ENCODE measurements around the gene LGALS7B. TPM values are rescaled to one million over a fixed set of nuclear protein-coding genes. Genes with fewer than 3 reads are reported as not detected.
A peak's percentile ranks its signal among the peaks of the same experiment; 100 is the strongest.

LGALS7B gene
- total and polyA plus RNA-seq, 2 of the 8 experiments (the other 6 are each of a cell fraction or from before 2014, with no cell fraction given), result 3.6 TPM; not detected in 1

DNA sequence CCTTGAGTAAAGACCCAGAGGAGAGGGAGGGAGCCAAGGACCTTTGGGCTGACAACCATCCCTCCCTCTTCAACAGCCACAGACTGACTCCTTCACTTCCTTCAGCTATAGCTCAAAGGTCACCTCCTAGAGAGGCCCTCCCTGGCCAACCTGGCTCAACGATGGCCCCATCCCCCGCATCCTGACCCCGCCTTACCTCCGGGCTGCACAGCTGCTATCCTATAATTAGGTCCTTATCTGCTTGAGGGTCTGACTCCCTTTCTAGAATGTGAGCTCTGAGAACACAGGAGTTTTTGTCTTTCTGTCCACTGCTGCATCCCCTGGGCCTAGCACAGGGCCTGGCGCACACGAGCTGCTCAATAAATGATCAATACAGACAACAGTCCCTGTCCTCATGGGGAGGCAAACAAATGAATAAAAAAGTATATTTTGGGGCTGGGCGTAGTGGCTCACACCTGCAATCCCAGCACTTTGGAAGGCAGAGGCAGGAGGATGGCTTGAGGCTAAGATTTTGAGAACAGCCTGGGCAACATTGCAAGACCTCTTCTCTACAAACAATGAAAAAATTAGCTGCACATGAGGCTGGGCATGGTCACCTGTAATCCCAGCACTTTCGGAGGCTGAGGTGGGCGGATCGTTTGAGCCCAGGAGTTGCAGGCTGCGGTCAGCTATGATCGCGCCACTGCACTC is 30.4 kb downstream of the LGALS7B start:
- H3K4me3 ChIP-seq (ENCODE audit: extremely low read depth in 1 of 4, insufficient read depth in 2 of 4, low read depth in 3 of 4, low read length in 4 of 4), result no peak overlapping the region
- no peak overlapping the region for H2BK20ac ChIP-seq (ENCODE audit: low read length)
- H3K14ac ChIP-seq (ENCODE audit: insufficient read length), result no peak overlapping the region
- no peak overlapping the region for H2BK12ac ChIP-seq (ENCODE audit: low read depth, low read length)
- no peak overlapping the region for H3K4ac ChIP-seq (replicated peaks; ENCODE audit: insufficient read length, low read depth, low read length)
- DNase-seq (ENCODE audit: low read depth in 1 of 2, low spot score in 2 of 2) (no peak), FAIRE-seq (no peak)
- H3K27ac ChIP-seq (ENCODE audit: low read depth, low read length), result no peak overlapping the region
- H4K8ac ChIP-seq (ENCODE audit: extremely low read depth, insufficient read depth, low read length), result peak overlapping the region; percentile 64
- H2BK120ac ChIP-seq (replicated peaks; ENCODE audit: low read depth, low read length), result no peak overlapping the region
- no peak overlapping the region for H3K4me2 ChIP-seq (ENCODE audit: insufficient read depth in 1 of 2, low read depth in 2 of 2, low read length in 2 of 2)
- H3K36me3 ChIP-seq (ENCODE audit: control insufficient read depth in 2 of 4, insufficient read depth in 4 of 4, low read length in 3 of 4), result peaks cover 0 to 28% (median 11%) of the 10 kb centered on the region in 4 experiments; a peak in 5 of 8 replicates
- no peak overlapping the region for H3K56ac ChIP-seq (replicated peaks; ENCODE audit: insufficient read length, low read depth, low read length)
- no peak overlapping the region for H2BK15ac ChIP-seq (ENCODE audit: low read length)
- H3K18ac ChIP-seq (ENCODE audit: extremely low read depth, low read length), result no peak overlapping the region
- H4K20me1 ChIP-seq (replicated peaks in 1 of 2; ENCODE audit: control insufficient read depth in 1 of 2, insufficient read depth in 2 of 2, low read length in 2 of 2), result peaks cover 2 to 5% of the 10 kb centered on the region in 2 experiments
- 95% methylated on average over 13 of the region's 13 CpGs; no CpG with 5 or more reads in 1 of the 2 experiments for WGBS, 2 experiments (ENCODE audit: extremely low coverage in 1 of 2, insufficient coverage in 1 of 2, insufficient read length in 1 of 2, insufficient replicate concordance in 2 of 2, low coverage in 1 of 2, low lambda C conversion rate in 2 of 2, missing lambda C conversion rate in 1 of 2)
- CTCF ChIA-PET (ENCODE audit: partially characterized antibody), result interaction anchor here (0.6 to 2.2 kb wide), 4 partner anchors 12 to 81 kb away, joined by 3 to 5 read pairs (median 4); partner anchors contain the start of gene ECH1
- H4K5ac ChIP-seq (ENCODE audit: insufficient read length, low read depth, low read length), result no peak overlapping the region
- H3K79me1 ChIP-seq (ENCODE audit: low read depth, low read length), result no peaks in the 10 kb centered on the region
- no peak overlapping the region for H2BK5ac ChIP-seq (ENCODE audit: low read depth, low read length)
- H4K91ac ChIP-seq (replicated peaks; ENCODE audit: insufficient read length, low read length), result no peak overlapping the region
- H2AK5ac ChIP-seq (ENCODE audit: low read depth, low read length), result no peak overlapping the region
- H3K4me1 ChIP-seq (replicated peaks in 1 of 4; ENCODE audit: control insufficient read depth in 3 of 4, insufficient read depth in 4 of 4, low read length in 3 of 4), result no peaks in the 10 kb centered on the region; a peak in 1 of 7 replicates
- no peak for TF ChIP-seq TCF12 (IDR thresholded peaks at IDR 0.05; ENCODE audit: low read depth, low read length)
- TF ChIP-seq SIN3A (conservative IDR thresholded peaks at IDR 0.05 in 1 of 2, IDR thresholded peaks at IDR 0.05 in 1 of 2; ENCODE audit: low read depth in 1 of 2, low read length in 2 of 2), result no peak
- peaks cover 0 to 9% of the 10 kb centered on the region in 2 experiments; a peak in 1 of 4 replicates for H3K9me3 ChIP-seq (ENCODE audit: insufficient read depth in 2 of 2, low read depth in 1 of 2, low read length in 1 of 2)
- no peak overlapping the region for H3K23ac ChIP-seq (ENCODE audit: insufficient read length)
- POLR2A ChIA-PET (ENCODE audit: partially characterized antibody), result interaction anchor here (0.5 to 1.7 kb wide), 6 partner anchors 8 to 133 kb away, joined by 3 to 7 read pairs (median 4); partner anchors contain the start of gene CAPN12
- no peaks in the 10 kb centered on the region for H3K23me2 ChIP-seq (ENCODE audit: low read depth, low read length)
- no peak overlapping the region for H2AFZ ChIP-seq (ENCODE audit: low read length)
- H3K9ac ChIP-seq (replicated peaks in 1 of 4; ENCODE audit: extremely low read depth in 1 of 4, low read depth in 3 of 4, low read length in 3 of 4), result no peak overlapping the region
- H3K27me3 ChIP-seq (replicated peaks in 1 of 4; ENCODE audit: control insufficient read depth in 3 of 4, extremely low read depth in 1 of 4, insufficient read depth in 3 of 4, low read length in 3 of 4), result no peaks in the 10 kb centered on the region
- no peaks in the 10 kb centered on the region for H3K79me2 ChIP-seq (ENCODE audit: control insufficient read depth in 1 of 2, insufficient read depth in 2 of 2, low read length in 2 of 2)
